ENCODE measurements around the gene ECE1. TPM values are rescaled to one million over a fixed set of nuclear protein-coding genes. Genes with fewer than 3 reads are reported as not detected.
"Not testable (repeated sequence)": the region's sequence is repeated elsewhere in the genome, so short reads cannot be mapped to it uniquely, and the experiment has no call there.

The ECE1 gene
- total RNA-seq, 2 experiments from 2014 or later: 95.6 to 101 TPM

DNA sequence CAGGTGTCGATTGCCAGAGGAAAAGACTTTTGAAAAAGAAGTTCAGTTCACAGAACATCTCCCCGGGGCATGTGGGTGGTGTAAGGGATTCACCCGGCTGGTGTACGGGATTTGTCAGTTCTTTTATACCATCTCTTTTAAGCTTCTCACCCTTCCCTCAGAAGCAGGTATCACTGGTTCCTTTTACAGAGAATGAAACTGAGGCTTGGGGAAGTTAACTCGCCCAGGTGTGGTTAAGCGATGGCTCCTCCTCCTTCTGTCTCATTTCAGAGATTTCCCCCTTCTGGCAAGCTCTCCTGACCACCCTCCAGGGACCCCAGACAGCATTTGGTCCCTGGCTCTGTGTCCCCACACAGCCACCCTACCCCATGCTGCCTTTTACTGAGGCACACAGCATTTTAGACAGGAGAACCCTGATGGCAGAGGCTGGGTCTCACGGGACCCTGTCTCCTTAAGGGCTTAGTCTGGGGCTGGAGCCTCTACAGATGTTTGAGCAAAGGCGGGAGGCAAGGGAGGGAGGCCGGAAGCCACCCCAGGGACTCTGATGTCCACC, 2.8 kb upstream of the ECE1 start:
- Mint-ChIP-seq H3K9me3 (no peaks in the 10 kb centered on the region), H3K36me3 (peaks cover 30% of the 10 kb centered on the region), H3K27me3 (no peaks in the 10 kb centered on the region), H3K4me1 (peaks cover 83% of the 10 kb centered on the region), H3K4me3 (peak overlapping the region; percentile 74), H3K27ac (peak overlapping the region; percentile 97)
- DNase-seq: peak; percentile 68

DNA sequence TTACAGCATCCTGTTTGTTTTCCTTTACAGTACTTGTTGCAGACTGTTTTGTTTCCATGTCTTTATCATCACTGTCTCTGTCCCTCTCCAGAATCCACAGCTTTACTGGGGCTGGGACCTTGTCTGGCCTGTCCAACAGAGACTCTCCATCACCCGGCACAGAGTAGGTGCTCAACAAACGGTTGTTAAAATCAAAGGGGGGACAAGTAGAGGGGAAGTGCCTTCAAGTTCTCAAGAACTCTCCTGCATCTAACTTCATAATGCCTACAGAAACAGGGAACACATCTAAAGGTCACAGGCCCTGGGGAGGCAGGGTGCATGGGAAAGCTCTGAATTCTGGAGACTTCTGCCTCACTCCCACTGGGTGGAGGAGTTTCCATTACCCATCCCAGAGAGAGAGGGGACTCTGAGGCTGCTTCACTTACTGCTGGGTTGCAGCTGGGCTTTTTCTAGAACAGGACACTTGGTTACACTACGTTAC, 2.3 kb upstream of the ECE1 start:
- peaks cover 81% of the 10 kb centered on the region for H3K4me1 Mint-ChIP-seq
- peak overlapping the region; percentile 97 for H3K27ac Mint-ChIP-seq
- peaks cover 33% of the 10 kb centered on the region for H3K36me3 Mint-ChIP-seq
- no peaks in the 10 kb centered on the region for H3K27me3 Mint-ChIP-seq
- H3K4me3 Mint-ChIP-seq: peak overlapping the region; percentile 74
- no peaks in the 10 kb centered on the region for H3K9me3 Mint-ChIP-seq
- no peak for DNase-seq

DNA sequence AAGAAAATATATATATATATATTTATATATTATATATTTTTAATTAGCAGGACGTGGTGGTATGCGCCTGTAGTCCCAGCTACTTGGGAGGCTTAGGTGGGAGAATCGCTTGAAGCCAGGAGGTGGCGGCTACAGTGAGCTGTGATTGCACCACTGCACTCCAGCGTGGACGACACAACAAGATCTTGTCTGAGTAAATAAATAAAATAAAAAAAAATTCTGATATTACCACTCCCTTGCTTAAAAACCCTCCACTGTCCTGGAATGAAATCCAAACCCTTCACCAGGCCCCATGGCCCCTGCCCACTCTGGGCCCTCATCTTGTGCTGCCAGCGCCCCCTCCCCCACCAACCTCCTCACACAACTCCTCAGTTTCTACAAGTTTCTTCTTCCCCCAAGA, 1.7 kb upstream of the ECE1 start:
- Mint-ChIP-seq H3K36me3 (peaks cover 29% of the 10 kb centered on the region), H3K9me3 (no peaks in the 10 kb centered on the region), H3K27ac (peak overlapping the region; percentile 97), H3K4me1 (peaks cover 77% of the 10 kb centered on the region), H3K4me3 (peak overlapping the region; percentile 74), H3K27me3 (no peaks in the 10 kb centered on the region)
- DNase-seq: no peak

DNA sequence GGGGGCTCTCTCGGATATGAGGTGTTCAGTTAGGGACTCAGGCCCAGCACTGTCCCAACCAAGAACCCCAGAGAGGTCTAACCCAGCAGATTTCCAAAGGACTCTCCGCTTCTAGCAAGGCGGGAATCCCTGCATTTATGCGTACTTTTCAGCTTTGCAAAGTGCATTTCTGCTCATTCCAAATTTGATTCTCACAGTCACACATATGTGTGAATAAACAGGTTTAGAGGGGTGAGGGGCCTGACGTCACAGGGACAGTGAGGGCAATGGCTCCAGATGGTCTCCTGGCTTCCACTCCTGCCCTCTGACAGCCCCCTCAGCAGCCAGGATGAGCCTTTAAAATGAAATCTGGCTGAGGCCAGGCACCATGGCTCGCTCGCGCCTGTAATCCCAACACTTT, 921 bp upstream of the ECE1 start:
- Mint-ChIP-seq H3K36me3 (peaks cover 28% of the 10 kb centered on the region), H3K27me3 (no peaks in the 10 kb centered on the region), H3K9me3 (no peaks in the 10 kb centered on the region), H3K27ac (peak overlapping the region; percentile 92), H3K4me3 (peak overlapping the region; percentile 86), H3K4me1 (peaks cover 71% of the 10 kb centered on the region)
- no peak for DNase-seq

DNA sequence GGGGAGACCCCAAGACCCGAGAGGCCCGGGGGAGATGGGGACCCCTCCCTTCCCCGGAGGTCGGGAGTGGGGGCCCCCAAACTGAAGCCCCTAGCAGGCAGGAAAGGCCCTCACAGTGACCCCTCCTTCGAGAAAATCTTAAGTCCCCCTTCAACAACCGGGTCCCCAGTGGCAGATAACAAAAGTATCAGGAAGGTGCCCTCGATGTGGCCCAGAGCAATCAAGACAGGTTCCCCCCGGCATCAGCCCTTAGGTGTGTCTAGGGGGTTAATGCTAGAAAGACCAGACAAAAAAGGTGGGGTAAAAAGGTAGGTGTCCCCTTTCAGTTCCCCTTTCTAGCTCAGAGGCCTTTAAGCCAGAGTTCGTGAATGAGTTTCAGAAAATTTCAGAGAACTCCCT, 282 bp upstream of the ECE1 start:
- Mint-ChIP-seq H3K36me3 (peaks cover 25% of the 10 kb centered on the region), H3K27ac (peak overlapping the region; percentile 92), H3K9me3 (no peaks in the 10 kb centered on the region), H3K4me1 (peaks cover 64% of the 10 kb centered on the region), H3K4me3 (peak overlapping the region; percentile 86), H3K27me3 (no peaks in the 10 kb centered on the region)
- no peak for DNase-seq

DNA sequence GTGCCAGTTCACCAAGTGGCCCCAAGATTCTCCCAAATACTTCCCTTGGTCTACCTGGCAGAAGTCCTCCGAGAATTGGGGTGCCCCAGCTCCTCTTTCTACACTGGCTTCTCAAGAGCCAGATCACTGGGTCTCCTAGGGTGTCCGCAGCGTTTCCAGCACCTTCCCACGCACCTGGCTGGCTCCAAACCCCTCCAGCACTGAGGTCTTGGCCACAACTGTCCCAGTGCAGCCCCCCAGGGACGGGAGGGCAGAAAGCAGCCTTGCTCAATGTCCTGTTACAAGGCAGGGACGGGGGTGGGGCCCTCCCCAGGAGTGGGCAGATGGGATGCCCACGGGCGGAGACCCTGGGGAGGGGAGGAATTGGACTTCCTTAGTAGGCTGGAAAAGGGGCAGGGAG, 1.1 kb downstream of the ECE1 start:
- Mint-ChIP-seq H3K9me3 (no peaks in the 10 kb centered on the region), H3K4me3 (peak overlapping the region; percentile 86), H3K4me1 (peaks cover 62% of the 10 kb centered on the region), H3K36me3 (peaks cover 30% of the 10 kb centered on the region), H3K27ac (peak overlapping the region; percentile 79), H3K27me3 (no peaks in the 10 kb centered on the region)
- no peak for DNase-seq

DNA sequence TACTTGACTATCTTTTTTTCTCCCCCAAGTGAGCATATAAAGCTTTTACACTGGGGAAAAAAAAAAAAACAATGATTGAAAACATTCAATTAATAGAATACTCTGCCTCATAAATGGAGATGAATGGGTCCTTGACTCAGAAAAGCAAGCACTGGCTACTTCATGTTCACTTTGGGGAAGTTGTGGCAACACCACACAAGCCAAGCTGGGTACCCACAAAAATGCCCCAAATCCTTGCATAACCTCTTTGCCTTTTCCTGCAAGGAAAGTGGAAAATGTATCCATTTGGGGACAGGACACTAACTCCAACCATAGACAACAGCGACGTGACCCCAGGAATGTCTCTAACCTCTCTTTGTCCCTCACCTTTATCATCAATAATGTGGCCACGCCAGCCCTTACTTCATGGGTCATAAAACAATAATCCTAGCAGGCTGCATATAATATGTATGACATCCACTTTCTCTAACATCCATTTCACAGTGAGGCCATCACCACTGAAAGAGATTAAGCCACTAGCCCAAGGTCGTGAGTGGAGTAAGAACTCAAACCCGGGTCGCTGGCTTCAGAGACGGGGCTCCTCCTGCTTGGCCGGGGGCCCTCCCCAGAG, 2.3 kb downstream of the ECE1 start:
- peaks cover 55% of the 10 kb centered on the region for H3K4me1 Mint-ChIP-seq
- DNase-seq: no peak
- peaks cover 34% of the 10 kb centered on the region for H3K36me3 Mint-ChIP-seq
- H3K27ac Mint-ChIP-seq: peak overlapping the region; percentile 8
- H3K9me3 Mint-ChIP-seq: no peaks in the 10 kb centered on the region
- H3K27me3 Mint-ChIP-seq: no peaks in the 10 kb centered on the region
- H3K4me3 Mint-ChIP-seq: peak overlapping the region; percentile 18

DNA sequence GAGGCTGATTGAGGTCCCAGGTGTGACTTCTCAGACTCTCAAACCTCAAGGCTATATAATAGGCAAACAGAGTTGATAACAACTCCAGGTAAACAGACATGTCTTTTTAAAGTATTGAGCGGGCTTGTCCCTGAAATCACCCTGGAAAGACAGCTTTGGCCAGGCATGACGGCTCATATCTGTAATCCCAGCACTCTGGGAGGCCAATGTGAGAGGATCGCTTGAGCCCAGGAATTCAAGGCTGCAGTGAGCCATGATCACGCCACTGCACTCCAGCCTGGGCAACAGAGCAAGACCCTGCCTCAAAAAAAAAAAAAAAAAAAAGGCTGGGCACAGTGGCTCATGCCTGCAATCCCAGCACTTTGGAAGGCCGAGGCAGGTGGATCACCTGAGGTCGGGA, 4.9 kb downstream of the ECE1 start:
- H3K27ac Mint-ChIP-seq, H3K27me3 Mint-ChIP-seq, H3K9me3 Mint-ChIP-seq, H3K4me3 Mint-ChIP-seq, DNase-seq: not testable (repeated sequence)
- Mint-ChIP-seq H3K36me3 (peaks cover 33% of the 10 kb centered on the region), H3K4me1 (peaks cover 47% of the 10 kb centered on the region)

DNA sequence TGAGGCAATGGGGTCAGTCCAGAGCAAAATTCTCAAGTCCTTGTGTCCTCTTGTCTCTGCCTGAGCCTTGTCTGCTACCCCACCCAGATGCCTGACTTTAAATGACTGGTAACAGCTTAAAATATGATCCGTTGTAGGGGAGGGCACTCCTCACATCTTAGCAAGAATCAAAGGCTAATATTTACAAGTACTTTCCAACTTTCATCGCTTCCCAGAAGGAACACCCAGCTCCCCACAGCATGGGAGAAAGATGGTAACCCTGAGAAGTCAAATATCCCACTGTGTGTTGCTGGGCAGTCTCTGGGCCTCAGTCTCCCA, 5.2 kb downstream of the ECE1 start:
- no peak for DNase-seq
- Mint-ChIP-seq H3K27ac (no peak overlapping the region), H3K4me1 (peaks cover 51% of the 10 kb centered on the region), H3K36me3 (peaks cover 36% of the 10 kb centered on the region), H3K27me3 (no peaks in the 10 kb centered on the region), H3K4me3 (no peak overlapping the region), H3K9me3 (no peaks in the 10 kb centered on the region)

DNA sequence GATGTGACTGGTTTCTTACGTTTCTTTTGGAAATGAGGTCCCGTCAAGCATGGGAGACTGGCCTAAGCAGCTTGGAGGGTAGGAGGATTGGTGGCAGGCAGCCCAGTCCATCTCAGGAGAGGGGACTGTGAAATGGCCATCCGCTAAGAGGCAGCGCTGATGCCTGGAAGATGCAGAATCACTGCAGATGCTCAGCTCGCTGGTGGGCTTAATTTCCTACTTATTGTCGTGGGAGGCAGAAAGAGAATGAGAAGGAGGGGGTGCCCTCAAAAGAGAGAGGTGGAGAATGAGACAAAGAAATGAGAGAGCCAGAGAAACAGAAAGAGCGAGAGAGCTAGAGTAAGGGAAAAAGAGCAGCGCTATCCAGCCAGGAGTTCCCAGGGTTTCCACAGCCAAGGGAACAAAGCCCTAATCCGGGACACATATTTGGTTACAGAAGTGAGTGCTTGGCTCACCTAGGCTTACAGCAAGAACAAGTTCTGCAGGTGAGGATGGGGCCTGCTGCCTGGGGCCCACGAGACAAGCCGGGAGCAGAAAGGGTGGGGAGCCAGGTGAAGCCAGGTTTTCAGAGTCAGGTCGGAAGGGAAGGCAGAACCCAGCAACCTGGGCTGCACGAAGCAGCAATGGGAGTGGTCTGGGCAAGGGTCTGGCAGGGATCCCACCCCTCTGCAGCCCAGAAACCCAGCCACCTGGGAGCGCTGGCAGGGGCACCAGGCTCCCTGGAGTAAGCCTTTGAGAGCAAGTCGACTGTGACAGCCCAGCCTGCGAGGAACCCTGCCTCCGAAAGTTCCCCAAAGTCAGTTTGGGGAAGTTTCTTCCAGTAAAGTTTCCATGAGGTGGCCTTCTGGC, 5.8 kb downstream of the ECE1 start:
- no peaks in the 10 kb centered on the region for H3K27me3 Mint-ChIP-seq
- H3K9me3 Mint-ChIP-seq: no peaks in the 10 kb centered on the region
- DNase-seq: no peak
- peaks cover 53% of the 10 kb centered on the region for H3K4me1 Mint-ChIP-seq
- no peak overlapping the region for H3K4me3 Mint-ChIP-seq
- peaks cover 36% of the 10 kb centered on the region for H3K36me3 Mint-ChIP-seq
- no peak overlapping the region for H3K27ac Mint-ChIP-seq

DNA sequence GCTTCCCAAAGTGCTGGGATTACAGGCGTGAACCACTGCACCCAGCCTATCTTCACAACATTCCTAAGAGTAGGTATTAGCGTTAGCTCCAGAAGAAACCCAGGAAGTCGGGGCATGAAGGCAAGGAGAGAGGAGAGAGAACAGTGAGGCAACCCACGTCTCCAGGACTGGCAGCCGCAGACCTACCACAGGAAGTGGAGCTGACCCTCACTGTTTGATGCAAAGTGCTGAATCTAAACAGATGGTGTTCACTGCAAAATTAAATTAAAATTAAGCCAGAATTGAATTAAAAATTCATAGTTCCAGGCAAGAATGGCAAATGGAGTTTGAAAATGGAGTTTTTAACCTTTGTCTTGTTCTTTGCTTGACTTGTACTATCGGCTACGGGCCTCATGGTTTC, 6.7 kb downstream of the ECE1 start:
- Mint-ChIP-seq H3K27me3 (no peaks in the 10 kb centered on the region), H3K27ac (no peak overlapping the region), H3K4me3 (no peak overlapping the region), H3K36me3 (peaks cover 32% of the 10 kb centered on the region), H3K4me1 (peaks cover 45% of the 10 kb centered on the region), H3K9me3 (no peaks in the 10 kb centered on the region)
- DNase-seq: no peak

DNA sequence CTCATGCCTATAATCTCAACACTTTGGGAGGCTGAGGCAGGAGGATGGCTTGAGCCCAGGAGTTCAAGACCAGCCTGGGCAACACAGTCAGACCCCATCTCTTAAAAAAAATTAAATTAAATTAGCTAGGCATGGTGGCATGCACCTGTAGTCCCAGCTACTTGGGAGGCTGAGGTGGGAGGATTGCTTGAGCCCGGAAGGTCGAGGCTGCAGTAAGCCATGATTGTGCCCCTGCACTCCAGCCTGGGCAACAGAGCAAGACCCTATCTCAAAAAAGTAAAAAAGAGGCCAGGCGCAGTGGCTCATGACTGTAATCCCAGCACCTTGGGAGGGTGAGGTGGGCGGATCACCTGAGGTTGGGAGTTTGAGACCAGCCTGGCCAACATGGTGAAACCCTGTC, 8.2 kb downstream of the ECE1 start:
- DNase-seq, H3K27me3 Mint-ChIP-seq, H3K4me3 Mint-ChIP-seq, H3K9me3 Mint-ChIP-seq, H3K27ac Mint-ChIP-seq: not testable (repeated sequence)
- Mint-ChIP-seq H3K4me1 (peaks cover 37% of the 10 kb centered on the region), H3K36me3 (peaks cover 26% of the 10 kb centered on the region)

DNA sequence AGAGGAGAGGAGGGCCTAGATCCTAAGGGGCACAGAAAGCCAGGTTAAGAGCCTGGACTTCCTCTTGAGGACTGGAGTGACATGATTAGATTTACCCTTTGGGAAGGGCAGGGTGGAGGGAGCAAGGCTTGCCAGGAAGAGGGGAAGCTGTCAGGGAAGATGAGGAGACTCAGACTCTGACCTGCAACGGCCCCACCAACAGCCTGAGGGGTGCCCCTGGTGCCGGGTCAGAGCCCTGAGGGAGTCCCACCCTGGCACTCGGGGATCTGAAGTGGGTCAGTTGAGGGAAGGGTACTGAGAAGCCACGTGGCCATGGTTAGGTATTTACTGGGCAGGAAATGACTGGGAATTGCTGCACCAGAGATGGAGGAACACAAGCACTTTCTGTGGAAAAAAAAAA, 9.8 kb downstream of the ECE1 start:
- H3K4me3 Mint-ChIP-seq: peak overlapping the region; percentile 14
- no peaks in the 10 kb centered on the region for H3K9me3 Mint-ChIP-seq
- H3K27me3 Mint-ChIP-seq: no peaks in the 10 kb centered on the region
- peaks cover 44% of the 10 kb centered on the region for H3K4me1 Mint-ChIP-seq
- H3K27ac Mint-ChIP-seq: peak overlapping the region; percentile 76
- H3K36me3 Mint-ChIP-seq: peaks cover 27% of the 10 kb centered on the region
- no peak for DNase-seq

DNA sequence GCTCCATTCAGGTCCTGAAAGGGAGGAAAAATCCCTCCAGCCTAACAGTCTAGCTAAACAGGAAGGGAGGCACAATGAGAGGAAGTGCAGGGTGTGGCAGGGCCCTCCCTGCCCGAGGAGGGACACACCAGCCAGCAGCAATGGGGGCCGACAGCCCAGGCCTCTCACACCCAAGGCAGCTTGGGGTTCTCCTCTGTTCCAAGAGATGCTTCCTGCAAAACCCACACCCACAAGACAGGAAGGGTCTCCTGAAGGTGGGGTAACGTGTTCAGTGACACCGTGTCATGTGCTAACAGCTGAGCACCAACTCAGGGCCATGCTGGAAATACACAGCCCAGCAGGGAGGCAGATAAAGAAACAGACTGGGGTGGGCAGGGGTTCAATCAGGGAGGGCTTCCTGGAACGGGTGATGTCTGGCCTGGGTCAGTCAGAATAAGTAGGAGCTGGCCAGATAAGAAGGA, 10.2 kb downstream of the ECE1 start:
- Mint-ChIP-seq H3K27ac (peak overlapping the region; percentile 76), H3K9me3 (no peaks in the 10 kb centered on the region), H3K4me1 (peaks cover 44% of the 10 kb centered on the region), H3K27me3 (no peaks in the 10 kb centered on the region), H3K4me3 (peak overlapping the region; percentile 14), H3K36me3 (peaks cover 25% of the 10 kb centered on the region)
- no peak for DNase-seq

All from activated naive CD8-positive, alpha-beta T cell treated with anti-CD3 and anti-CD28 coated beads for 36 hours (primary cell).